Stimulated activated CD8-positive, alpha-beta memory T cell treated with anti-CD3 and anti-CD28 coated beads, Interleukin-12 subunit alpha, Interleukin-12 subunit beta, amount 100 ng/mL, for 24 hours (primary cell): ENCODE measurements around the gene PIP5K1B.

ENCODE experiments used
- DNase-seq: peaks from one replicate; pipeline ENCODE4 v3.0.0-alpha.2; 2020; ENCODE audit errors: extremely low read depth

Gene PIP5K1B

GRCh38 chr9:68739621-68740174, 34.7 kb downstream of the PIP5K1B start:
- no peak for DNase-seq

GRCh38 chr9:68740561-68740960, 35.5 kb downstream of the PIP5K1B start:
- DNase-seq, result no peak

DNA sequence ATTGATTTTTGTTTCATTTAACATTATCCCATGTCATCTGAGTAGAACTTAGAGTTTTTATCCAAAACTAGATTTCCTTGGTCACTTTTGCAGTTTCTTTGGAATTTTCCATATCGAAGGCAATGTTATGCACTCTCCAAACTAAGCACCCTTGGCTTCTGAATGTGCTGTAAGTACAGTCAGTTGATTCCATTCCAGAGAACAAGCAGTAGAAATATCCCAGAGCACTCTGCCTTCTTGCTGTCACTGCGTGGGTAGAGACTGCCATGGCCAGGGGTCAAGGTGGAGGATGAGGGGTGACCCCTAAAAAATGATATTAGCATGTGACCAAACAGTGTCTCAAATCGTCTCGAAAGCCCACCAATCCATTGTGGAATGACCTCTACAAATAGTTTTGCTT, 36.2 kb downstream of the PIP5K1B start:
- DNase-seq, result no peak

DNA sequence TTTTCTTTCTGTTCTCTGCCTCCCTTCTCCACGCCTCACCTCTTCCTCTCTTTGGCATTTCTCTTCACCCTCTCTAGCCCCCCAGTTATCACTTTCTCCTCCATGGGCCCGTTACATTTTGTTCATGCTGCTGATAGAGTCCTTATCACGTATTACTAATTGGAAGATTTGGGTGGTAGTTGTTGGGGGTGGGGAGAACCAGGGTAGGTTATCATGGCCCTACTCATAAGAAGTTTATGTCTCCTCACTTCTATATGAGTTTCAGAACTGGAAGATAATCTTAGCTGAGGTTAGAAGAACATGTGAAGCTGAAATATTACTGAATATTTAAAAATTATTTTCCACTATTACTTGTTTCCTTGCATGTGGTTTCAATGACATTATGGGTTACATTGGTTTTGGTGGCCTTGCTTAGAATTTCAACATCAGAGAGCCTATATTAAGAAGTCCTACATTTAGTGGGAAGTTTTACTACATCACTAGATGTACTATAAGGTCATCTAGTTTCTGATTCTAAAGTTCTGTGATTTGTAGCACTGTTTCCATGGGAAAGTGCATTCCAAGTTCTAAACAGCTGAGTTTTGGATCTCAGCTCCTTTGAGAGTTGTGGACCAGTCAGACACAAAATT, 36.8 kb downstream of the PIP5K1B start:
- DNase-seq, result no peak

GRCh38 chr9:68742333-68742730, 37.3 kb downstream of the PIP5K1B start:
- DNase-seq, result no peak

GRCh38 chr9:68744426-68744825, 39.4 kb downstream of the PIP5K1B start:
- no peak for DNase-seq

GRCh38 chr9:68746525-68746924, 41.5 kb downstream of the PIP5K1B start:
- no peak for DNase-seq

DNA sequence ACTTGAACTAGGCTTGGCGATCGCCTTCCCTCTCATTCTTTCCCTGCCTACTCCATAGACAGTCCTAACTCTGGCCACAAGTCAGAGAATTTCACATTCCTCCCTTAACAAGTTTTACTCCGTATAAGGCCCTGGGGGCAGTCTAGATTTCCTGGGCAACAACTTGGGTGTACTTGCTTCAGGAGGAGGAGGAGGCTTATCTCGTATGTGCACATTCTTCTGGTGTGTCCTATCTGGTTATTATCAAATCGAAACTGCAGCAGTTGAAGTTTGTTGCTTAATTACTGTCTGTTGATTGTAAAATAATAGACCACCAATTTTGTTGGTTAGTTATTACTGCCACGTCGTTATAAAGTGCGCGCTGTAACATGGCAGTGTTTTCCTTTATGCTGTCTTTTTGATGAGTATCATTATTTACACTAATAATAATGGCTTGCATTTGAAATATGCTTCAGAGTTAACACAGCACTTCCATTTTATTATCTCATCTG, 42.0 kb downstream of the PIP5K1B start:
- DNase-seq, result no peak

GRCh38 chr9:68749135-68749534, 44.1 kb downstream of the PIP5K1B start:
- no peak for DNase-seq

DNA sequence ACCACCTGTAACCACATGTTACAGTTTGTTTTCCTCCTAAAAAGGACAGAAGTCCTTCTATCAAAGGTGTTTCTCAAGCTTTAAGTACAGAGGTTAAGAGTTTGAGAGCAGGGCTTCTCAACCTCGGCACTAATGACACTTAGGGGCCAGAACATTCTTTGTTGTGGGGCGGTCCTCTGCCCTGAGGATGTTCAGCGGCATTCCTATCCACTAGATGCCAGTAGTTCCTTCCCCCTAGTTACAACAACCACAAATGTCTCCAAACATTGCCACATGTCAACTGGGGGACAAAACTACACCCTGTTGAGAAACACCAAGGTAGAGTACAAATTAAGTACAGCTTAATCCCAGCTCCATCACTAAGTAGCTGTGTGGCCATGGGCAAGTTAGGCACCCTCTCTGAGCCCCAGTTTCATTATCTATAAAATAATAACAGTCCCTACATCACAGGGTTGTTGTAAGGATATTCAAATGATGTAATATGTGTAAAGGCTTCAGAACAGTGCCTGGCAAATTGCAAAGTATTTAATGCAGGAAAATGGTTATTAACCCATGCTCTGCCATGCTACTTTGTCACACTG, 44.6 kb downstream of the PIP5K1B start:
- DNase-seq, result no peak

DNA sequence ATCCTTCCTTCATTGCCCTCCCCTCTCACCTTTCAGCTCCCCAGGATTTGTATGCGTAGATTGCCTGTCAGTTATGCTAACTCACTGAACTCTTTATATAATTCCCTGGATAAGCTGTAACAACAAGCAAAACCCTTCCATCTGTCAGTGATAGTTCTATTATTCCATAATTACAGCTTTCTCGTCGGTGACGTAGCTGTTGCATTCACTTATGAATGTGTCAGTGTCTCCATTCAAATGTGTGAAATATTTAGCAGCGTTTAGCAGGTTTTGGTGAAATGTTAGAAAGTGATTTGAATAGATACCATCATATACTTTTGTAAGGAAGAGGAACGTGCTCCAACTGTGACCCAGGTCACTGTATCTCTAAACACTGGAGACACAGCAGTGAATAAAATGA, 45.2 kb downstream of the PIP5K1B start:
- DNase-seq, result no peak

DNA sequence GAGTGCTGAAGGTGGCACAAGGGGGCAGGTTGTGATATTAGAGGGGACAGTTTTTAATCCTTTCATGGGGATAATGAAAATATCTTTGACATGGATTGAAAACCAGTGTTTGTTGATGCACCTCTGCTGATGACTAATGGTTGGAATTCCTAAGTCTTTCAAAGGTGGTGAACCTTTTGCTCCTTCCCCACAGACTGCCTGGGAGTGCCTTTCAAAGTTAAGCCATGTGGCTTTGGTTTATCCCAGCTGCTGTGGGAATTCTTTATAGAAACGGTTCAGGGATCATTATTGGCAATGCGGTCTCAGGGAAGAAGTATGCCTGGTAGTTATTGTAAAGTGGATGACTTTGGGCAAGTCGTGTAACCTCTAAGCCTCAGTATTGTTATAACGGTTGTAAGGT, 45.7 kb downstream of the PIP5K1B start:
- no peak for DNase-seq

- DNase-seq, result no peak
Observed at GRCh38 chr9:68751556-68751955, 46.5 kb downstream of the PIP5K1B start.

DNA sequence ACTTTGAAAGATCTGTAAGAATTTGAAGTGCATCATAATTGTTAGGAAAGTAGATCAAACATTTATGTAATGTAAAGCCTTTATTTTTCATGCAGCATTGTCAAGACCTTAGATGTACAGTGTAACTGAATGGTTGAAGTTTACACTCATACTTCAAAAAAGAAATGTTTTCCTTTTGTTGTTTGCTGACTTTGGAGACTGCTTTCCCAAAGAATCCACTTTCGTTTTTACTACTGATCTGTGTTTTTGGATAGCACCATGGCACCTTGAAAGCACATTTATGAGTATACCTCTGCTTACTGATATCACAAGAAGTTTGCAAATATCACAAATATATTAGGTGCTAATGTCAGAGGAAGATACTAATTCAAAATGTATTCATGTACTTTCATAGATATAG, 50.0 kb downstream of the PIP5K1B start:
- no peak for DNase-seq

DNA sequence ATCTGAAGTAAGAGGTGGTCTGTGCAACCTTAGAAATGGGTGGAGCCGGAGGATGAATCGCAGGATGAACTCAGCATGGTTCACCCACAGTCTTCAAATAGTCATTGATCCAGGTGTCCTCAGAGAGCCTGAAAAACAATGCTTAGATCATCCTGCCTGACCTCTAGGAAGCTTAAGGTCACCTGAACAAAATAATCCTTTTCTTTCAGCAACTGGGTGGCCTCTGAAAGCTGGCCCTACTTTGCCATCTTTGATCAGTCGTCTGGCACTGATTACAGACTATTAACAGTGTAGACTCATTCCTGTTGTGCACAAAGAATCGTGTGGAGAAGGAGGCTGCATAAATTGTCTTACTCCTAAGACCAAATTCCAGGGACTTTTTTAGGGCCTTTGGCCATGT, 50.7 kb downstream of the PIP5K1B start:
- no peak for DNase-seq

- no peak for DNase-seq
Observed at GRCh38 chr9:68759981-68760673, 55.1 kb downstream of the PIP5K1B start.

DNA sequence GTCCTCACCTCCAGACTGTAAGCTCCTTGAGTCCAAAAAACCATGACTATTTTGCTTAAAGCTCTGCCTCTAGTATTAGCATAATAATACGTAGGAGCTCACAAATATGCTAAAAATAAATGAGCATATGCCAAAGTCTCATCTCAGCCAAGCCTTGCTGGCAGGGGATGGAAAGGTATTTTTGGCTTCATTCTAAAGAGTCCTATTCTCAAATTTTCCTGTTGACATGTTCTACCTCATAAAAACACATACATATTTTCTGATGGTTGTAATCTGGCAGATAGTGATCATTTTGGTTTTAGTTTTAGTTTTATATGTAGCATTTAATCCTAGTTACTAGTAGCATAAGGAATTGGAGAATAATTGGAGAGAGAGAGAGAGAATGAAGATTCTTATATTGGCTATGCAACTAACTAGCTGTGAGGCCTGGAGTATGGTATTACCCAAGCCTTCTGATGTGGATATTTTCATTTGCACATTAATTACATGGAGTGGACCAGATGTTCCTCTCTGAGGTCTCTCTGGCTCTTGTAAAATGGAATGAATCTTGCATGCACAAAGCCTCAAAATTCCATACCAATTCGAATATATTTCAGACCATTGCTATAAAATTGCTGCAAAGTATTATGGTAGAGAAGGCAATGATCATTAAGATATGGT, 55.8 kb downstream of the PIP5K1B start:
- DNase-seq, result no peak

DNA sequence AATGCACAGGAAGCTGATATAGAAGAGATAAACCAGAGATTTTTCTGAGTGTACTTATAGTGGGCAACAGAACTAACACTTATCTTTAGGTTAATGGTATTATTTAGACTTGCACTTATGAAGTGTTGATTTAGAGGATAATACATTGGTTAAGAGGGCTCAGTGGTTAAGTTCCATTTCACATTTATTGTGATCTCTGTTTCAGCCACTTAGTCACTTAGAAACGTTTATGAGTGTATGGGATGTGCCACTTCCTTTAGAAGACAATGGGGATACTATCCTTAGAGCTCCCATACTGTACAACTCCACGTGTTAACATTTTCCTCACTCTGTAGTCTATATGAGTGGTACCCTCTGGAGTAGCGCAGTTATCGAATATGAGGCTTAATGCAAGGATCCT, 57.5 kb downstream of the PIP5K1B start:
- DNase-seq, result no peak

GRCh38 chr9:68763104-68763503, 58.1 kb downstream of the PIP5K1B start:
- DNase-seq, result no peak

- DNase-seq, result no peak
Observed at GRCh38 chr9:68768619-68769018, 63.6 kb downstream of the PIP5K1B start.

- no peak for DNase-seq
Observed at GRCh38 chr9:68769852-68770251, 64.8 kb downstream of the PIP5K1B start.

- no peak for DNase-seq
Observed at GRCh38 chr9:68771376-68771775, 66.3 kb downstream of the PIP5K1B start.
